SKM-1 (cell line): ENCODE measurements around the gene BPIFA1.

Source experiments
- DNase-seq: peaks from one replicate; lab custom pipeline; 2025; ENCODE audit not compliant: unreplicated experiment; lab: John Stamatoyannopoulos, UW

The BPIFA1 gene

GRCh38 chr20:33235696-33236095 lies at the start of gene BPIFA1:
Gene BPIFA1 (plus strand): TSS chr20:33235996. CDS start chr20:33237712, 1,716 bp downstream.
- no peak for DNase-seq

GRCh38 chr20:33187491-33187890 lies 48.3 kb upstream of the BPIFA1 start:
- no peak for DNase-seq

- DNase-seq = no peak
These were observed 47.4 kb upstream of the BPIFA1 start for GRCh38 chr20:33188421-33188820.

- no peak for DNase-seq
These were observed 44.3 kb upstream of the BPIFA1 start for GRCh38 chr20:33191484-33191883.

- no peak for DNase-seq
These were observed 43.8 kb upstream of the BPIFA1 start for GRCh38 chr20:33191955-33192354.

- no peak for DNase-seq
These were observed 42.8 kb upstream of the BPIFA1 start for GRCh38 chr20:33192912-33193501.

GRCh38 chr20:33199026-33199425 lies 36.8 kb upstream of the BPIFA1 start:
- no peak for DNase-seq

- DNase-seq = no peak
These were observed 33.3 kb upstream of the BPIFA1 start for GRCh38 chr20:33202451-33202850.

- DNase-seq = no peak
These were observed 32.4 kb upstream of the BPIFA1 start for GRCh38 chr20:33203444-33203843.

GRCh38 chr20:33209789-33210188 lies 26.0 kb upstream of the BPIFA1 start:
- no peak for DNase-seq

- no peak for DNase-seq
These were observed 25.4 kb upstream of the BPIFA1 start for GRCh38 chr20:33210371-33210770.

- no peak for DNase-seq
These were observed 23.9 kb upstream of the BPIFA1 start for GRCh38 chr20:33211817-33212424.

- DNase-seq = no peak
These were observed 18.7 kb upstream of the BPIFA1 start, which contains the start of gene BPIFA3 for GRCh38 chr20:33217052-33217451. Gene BPIFA3 (plus strand): TSS chr20:33217352. CDS start chr20:33217537, 185 bp downstream.

- DNase-seq = no peak
These were observed 11.4 kb upstream of the BPIFA1 start for GRCh38 chr20:33224399-33224798.

- no peak for DNase-seq
These were observed 6.0 kb upstream of the BPIFA1 start for GRCh38 chr20:33229843-33230242.

- no peak for DNase-seq
These were observed 4.6 kb upstream of the BPIFA1 start for GRCh38 chr20:33231237-33231636.

GRCh38 chr20:33232486-33233072 lies 3.2 kb upstream of the BPIFA1 start:
- DNase-seq = no peak

GRCh38 chr20:33233129-33233774 lies 2.5 kb upstream of the BPIFA1 start:
- no peak for DNase-seq

GRCh38 chr20:33234050-33234449 lies 1.7 kb upstream of the BPIFA1 start:
- DNase-seq = no peak

- no peak for DNase-seq
These were observed 555 bp downstream of the BPIFA1 start for GRCh38 chr20:33236351-33236750.

- no peak for DNase-seq
These were observed 2.2 kb downstream of the BPIFA1 start for GRCh38 chr20:33237989-33238388.

- no peak for DNase-seq
These were observed 3.6 kb downstream of the BPIFA1 start for GRCh38 chr20:33239418-33239817.
